K562 (cell line): ENCODE measurements around the gene TRNT1. TPM values are rescaled to one million over a fixed set of nuclear protein-coding genes. Genes with fewer than 3 reads are reported as not detected.

ENCODE experiments used
- KLF1 ChIP-seq: fragments of 450-650 bp; IDR thresholded peaks from 2 replicates; pipeline ENCODE4 v1.6.1; 2016; ENCODE audit warnings: missing genetic modification characterization, missing compliant biosample characterization
- KLF13 ChIP-seq: fragments of 450-650 bp; IDR thresholded peaks from 2 replicates; pipeline ENCODE4 v1.6.1; 2016; ENCODE audit warnings: missing genetic modification characterization, low read depth, mild to moderate bottlenecking, missing compliant biosample characterization, moderate library complexity, borderline replicate concordance
- MLX ChIP-seq, 2 experiments: fragments of 450-650 bp in 1 of 2; sonication (generic) in 1 of 2; formaldehyde crosslinking; conservative IDR thresholded peaks; 2 replicates each; pipeline versions ENCODE4 v1.4.0 to v1.8.1; 2020 to 2022; ENCODE audit warnings: mild to moderate bottlenecking in 1 of 2, missing genetic modification reagents in 1 of 2
- MTA2 ChIP-seq: fragments of 450-650 bp; IDR thresholded peaks from 2 replicates; pipeline ENCODE4 v1.6.1; 2016; ENCODE audit warnings: low read depth
- NR1H2 ChIP-seq: sonication (generic); formaldehyde crosslinking; IDR thresholded peaks from 2 replicates; pipeline ENCODE4 v1.4.0; 2020; ENCODE audit warnings: mild to moderate bottlenecking, missing genetic modification reagents
- RAD21 ChIP-seq, 2 experiments: fragments of 250-450 bp in 1 of 2; fragments of 450-650 bp in 1 of 2; sonication (Bioruptor Pico) in 1 of 2; formaldehyde crosslinking in 1 of 2; IDR thresholded peaks in 1 of 2; conservative IDR thresholded peaks in 1 of 2; 2 replicates each; pipeline versions ENCODE4 v1.4.0 to v1.8.0; 2020 to 2022; ENCODE audit warnings: mild to moderate bottlenecking in 2 of 2, moderate library complexity in 1 of 2
- SMARCE1 ChIP-seq: fragments of 450-650 bp; IDR thresholded peaks from 2 replicates; pipeline ENCODE4 v1.7.1; 2016; ENCODE audit warnings: mild to moderate bottlenecking
- SREBF2 ChIP-seq: sonication (generic); formaldehyde crosslinking; IDR thresholded peaks from 2 replicates; pipeline ENCODE4 v1.4.0; 2020; ENCODE audit warnings: mild to moderate bottlenecking, missing genetic modification reagents
- ZNF174 ChIP-seq: fragments of 250-450 bp; sonication (Bioruptor Pico); IDR thresholded peaks from 2 replicates; pipeline ENCODE4 v1.4.0; 2020; ENCODE audit warnings: mild to moderate bottlenecking
- polyA plus RNA-seq, 8 experiments: library from polyadenylated mRNA; depleted of rRNA in 4 of 8; stranded (reverse) in 5 of 8; unstranded in 3 of 8; fragments of >200 nt; fragmentation: Nextera tagmentation in 2 of 8; fragmentation: Illumina TruSeq in 1 of 8; extraction: Ambion mirVana in 2 of 8; extraction: Trizol in 1 of 8; gene quantifications; 2 replicates each; pipeline versions ENCODE4 v1.2.1 to v1.2.3, GENCODE V29; 2011 to 2014; ENCODE audit warnings: inconsistent platforms in 1 of 8, missing spikeins in 1 of 8
- total RNA-seq, 7 experiments: library from RNA; depleted of rRNA in 6 of 7; stranded (reverse); fragments of >200 nt in 6 of 7; fragmentation: Illumina TruSeq in 2 of 7; extraction: Trizol in 2 of 7; gene quantifications; 2 replicates each; pipeline versions ENCODE4 v1.2.1 to v1.2.3, GENCODE V29; 2011 to 2021; ENCODE audit warnings: low replicate concordance in 1 of 7

TRNT1 gene
- total and polyA plus RNA-seq, 9 of the 15 experiments (the other 6 are each of a cell fraction or from before 2014, with no cell fraction given), result 38.1 to 58.2 (median 47.4) TPM

DNA sequence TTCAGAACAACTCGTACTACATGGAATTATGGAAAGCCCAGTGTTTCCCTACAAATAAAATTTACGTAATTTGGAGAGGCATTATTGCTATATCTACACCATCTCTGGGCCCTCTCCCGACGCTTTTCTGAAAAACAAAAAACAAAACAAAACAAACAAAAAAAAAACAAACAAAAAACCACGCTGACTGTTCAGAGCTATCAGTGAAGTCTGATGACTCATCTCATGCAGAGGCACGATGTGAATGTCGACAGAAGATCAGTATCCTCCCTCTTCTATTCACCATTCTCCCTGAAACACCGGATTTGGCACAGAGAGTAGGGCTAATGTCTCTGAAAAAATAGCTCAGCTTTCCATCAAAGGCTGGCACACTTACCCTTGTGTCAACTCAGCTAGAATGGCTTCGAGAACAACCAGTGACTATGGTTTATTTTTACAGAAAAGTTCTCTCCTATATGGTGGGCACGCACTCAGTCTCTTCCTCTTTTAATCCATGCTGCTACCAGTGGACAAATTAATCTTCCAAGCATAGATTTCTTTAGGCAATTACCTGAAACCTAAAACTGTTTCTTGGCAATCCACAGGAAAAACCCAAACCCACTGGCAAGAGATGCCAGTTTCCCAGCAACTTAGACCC lies 51.2 kb downstream of the TRNT1 start (continued):
- TF ChIP-seq MTA2 (0 out of 2 replicates have a peak, but pooled peaks have one; percentile 17), KLF1 (tag) (no peak), ZNF174 (CRISPR knock-in tag) (no peak), MLX (CRISPR knock-in tag; conservative IDR thresholded peaks at IDR 0.05) (no peak), SREBF2 (CRISPR knock-in tag) (no peak), KLF13 (tag) (no peak), RAD21 (CRISPR knock-in tag; conservative IDR thresholded peaks at IDR 0.05 in 1 of 2, IDR thresholded peaks at IDR 0.05 in 1 of 2) (no peak), SMARCE1 (peak; percentile 67), NR1H2 (no peak)
